H1 (cell line): ENCODE results near the gene ARV1. TPM values are rescaled to one million over a fixed set of nuclear protein-coding genes. Genes with fewer than 3 reads are reported as not detected.

Experiments
- CREB1 ChIP-seq: IDR thresholded peaks from 2 replicates; pipeline ENCODE4 v1.6.1; 2012; ENCODE audit warnings: inconsistent platforms
- JUND ChIP-seq: IDR thresholded peaks from 2 replicates; pipeline ENCODE4 v1.6.1; 2011; ENCODE audit warnings: mild to moderate bottlenecking, improper control_type of control experiment, low read length
- polyA plus RNA-seq, 7 experiments: library from polyadenylated mRNA; depleted of rRNA in 3 of 7; stranded (reverse) in 5 of 7; unstranded in 2 of 7; fragments of >200 nt in 5 of 7; fragments of 200-250 nt in 2 of 7; gene quantifications; 1 replicate in 5 of 7; 2 replicates in 1 of 7; 4 replicates in 1 of 7; pipeline versions ENCODE4 v1.2.1 to v1.2.3, GENCODE V29; 2011 to 2013; ENCODE audit warnings: missing spikeins in 2 of 7, mixed read lengths in 2 of 7
- total RNA-seq: library from RNA; stranded (reverse); fragmentation: NEBNext Ultra II Directional; extraction: Animal tissue kit (Norgen Biotek cat#: 25700); gene quantifications from 2 replicates; pipeline ENCODE4 v1.2.1, GENCODE V29; 2021
- TF ChIP-seq, protein P1 (sequence below): fragments of 300-600 bp; sonication (generic); IDR thresholded peaks from 2 replicates; pipeline ENCODE4 v1.7.1; 2012; ENCODE audit warnings: low read length, moderate library complexity, mild to moderate bottlenecking, inconsistent platforms; ENCODE audit not compliant: insufficient replicate concordance

Gene ARV1
- total and polyA plus RNA-seq, 2 of the 8 experiments (the other 6 are each of a cell fraction or from before 2014, with no cell fraction given) = 13.1 to 13.4 TPM

DNA sequence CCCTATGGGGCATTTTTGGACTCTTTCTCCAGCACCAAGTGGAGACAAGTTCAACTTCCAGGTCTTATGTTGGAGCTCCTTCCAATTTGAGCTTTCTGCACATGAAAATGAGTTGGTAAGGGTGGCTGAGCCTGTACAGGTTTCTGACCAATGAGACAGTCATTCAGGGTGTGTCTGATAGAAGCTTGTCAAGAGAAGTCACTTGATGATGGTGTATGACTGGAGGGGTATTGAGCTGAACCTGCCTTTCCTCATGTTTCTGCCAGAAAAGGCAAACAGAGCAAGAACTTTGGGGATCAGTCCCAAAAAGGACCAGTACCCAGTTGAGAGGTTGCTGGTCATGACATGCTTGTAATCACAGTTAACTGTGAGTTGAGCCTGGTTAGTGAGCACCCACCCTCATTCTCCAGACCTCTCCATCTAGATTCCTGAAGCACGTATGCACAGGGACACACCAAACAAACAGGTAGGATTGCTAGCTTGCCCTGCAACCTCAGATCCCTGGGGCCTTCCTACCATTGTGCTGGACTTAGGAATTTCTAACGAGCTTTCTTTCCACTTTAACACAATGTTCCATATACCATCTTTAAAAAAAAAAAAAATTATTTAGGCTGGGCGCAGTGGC lies 34.6 kb downstream of the ARV1 start (continued):
- TF ChIP-seq, protein P1, sequence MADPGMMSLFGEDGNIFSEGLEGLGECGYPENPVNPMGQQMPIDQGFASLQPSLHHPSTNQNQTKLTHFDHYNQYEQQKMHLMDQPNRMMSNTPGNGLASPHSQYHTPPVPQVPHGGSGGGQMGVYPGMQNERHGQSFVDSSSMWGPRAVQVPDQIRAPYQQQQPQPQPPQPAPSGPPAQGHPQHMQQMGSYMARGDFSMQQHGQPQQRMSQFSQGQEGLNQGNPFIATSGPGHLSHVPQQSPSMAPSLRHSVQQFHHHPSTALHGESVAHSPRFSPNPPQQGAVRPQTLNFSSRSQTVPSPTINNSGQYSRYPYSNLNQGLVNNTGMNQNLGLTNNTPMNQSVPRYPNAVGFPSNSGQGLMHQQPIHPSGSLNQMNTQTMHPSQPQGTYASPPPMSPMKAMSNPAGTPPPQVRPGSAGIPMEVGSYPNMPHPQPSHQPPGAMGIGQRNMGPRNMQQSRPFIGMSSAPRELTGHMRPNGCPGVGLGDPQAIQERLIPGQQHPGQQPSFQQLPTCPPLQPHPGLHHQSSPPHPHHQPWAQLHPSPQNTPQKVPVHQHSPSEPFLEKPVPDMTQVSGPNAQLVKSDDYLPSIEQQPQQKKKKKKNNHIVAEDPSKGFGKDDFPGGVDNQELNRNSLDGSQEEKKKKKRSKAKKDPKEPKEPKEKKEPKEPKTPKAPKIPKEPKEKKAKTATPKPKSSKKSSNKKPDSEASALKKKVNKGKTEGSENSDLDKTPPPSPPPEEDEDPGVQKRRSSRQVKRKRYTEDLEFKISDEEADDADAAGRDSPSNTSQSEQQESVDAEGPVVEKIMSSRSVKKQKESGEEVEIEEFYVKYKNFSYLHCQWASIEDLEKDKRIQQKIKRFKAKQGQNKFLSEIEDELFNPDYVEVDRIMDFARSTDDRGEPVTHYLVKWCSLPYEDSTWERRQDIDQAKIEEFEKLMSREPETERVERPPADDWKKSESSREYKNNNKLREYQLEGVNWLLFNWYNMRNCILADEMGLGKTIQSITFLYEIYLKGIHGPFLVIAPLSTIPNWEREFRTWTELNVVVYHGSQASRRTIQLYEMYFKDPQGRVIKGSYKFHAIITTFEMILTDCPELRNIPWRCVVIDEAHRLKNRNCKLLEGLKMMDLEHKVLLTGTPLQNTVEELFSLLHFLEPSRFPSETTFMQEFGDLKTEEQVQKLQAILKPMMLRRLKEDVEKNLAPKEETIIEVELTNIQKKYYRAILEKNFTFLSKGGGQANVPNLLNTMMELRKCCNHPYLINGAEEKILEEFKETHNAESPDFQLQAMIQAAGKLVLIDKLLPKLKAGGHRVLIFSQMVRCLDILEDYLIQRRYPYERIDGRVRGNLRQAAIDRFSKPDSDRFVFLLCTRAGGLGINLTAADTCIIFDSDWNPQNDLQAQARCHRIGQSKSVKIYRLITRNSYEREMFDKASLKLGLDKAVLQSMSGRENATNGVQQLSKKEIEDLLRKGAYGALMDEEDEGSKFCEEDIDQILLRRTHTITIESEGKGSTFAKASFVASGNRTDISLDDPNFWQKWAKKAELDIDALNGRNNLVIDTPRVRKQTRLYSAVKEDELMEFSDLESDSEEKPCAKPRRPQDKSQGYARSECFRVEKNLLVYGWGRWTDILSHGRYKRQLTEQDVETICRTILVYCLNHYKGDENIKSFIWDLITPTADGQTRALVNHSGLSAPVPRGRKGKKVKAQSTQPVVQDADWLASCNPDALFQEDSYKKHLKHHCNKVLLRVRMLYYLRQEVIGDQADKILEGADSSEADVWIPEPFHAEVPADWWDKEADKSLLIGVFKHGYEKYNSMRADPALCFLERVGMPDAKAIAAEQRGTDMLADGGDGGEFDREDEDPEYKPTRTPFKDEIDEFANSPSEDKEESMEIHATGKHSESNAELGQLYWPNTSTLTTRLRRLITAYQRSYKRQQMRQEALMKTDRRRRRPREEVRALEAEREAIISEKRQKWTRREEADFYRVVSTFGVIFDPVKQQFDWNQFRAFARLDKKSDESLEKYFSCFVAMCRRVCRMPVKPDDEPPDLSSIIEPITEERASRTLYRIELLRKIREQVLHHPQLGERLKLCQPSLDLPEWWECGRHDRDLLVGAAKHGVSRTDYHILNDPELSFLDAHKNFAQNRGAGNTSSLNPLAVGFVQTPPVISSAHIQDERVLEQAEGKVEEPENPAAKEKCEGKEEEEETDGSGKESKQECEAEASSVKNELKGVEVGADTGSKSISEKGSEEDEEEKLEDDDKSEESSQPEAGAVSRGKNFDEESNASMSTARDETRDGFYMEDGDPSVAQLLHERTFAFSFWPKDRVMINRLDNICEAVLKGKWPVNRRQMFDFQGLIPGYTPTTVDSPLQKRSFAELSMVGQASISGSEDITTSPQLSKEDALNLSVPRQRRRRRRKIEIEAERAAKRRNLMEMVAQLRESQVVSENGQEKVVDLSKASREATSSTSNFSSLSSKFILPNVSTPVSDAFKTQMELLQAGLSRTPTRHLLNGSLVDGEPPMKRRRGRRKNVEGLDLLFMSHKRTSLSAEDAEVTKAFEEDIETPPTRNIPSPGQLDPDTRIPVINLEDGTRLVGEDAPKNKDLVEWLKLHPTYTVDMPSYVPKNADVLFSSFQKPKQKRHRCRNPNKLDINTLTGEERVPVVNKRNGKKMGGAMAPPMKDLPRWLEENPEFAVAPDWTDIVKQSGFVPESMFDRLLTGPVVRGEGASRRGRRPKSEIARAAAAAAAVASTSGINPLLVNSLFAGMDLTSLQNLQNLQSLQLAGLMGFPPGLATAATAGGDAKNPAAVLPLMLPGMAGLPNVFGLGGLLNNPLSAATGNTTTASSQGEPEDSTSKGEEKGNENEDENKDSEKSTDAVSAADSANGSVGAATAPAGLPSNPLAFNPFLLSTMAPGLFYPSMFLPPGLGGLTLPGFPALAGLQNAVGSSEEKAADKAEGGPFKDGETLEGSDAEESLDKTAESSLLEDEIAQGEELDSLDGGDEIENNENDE = no peak
- TF ChIP-seq CREB1 (no peak), JUND (no peak)
- TF ChIP-seq, all 59 proteins: peak for 0
